Mesothelial cell of epicardium (in vitro differentiated cells): ENCODE data around the gene TNFAIP1. TPM values are rescaled to one million over a fixed set of nuclear protein-coding genes. Genes with fewer than 3 reads are reported as not detected.
"Not testable (repeated sequence)": the region's sequence is repeated elsewhere in the genome, so short reads cannot be mapped to it uniquely, and the experiment has no call there.

ENCODE experiments used
- DNase-seq, 2 experiments: peaks; one replicate each; pipeline ENCODE4 v3.0.0; 2021; ENCODE audit warnings: low spot score in 2 of 2; ENCODE audit not compliant: unreplicated experiment in 2 of 2
- H3K27ac Mint-ChIP-seq: 2 replicates; pipeline ENCODE4 v1.8.0; 2021; ENCODE audit warnings: mixed read lengths
- H3K27me3 Mint-ChIP-seq: 2 replicates; pipeline ENCODE4 v1.8.0; 2021; ENCODE audit warnings: low read depth, mixed read lengths
- H3K36me3 Mint-ChIP-seq: 2 replicates; pipeline ENCODE4 v1.8.0; 2021; ENCODE audit warnings: mixed read lengths
- H3K4me1 Mint-ChIP-seq: 2 replicates; pipeline ENCODE4 v1.8.0; 2021; ENCODE audit warnings: mixed read lengths
- H3K4me3 Mint-ChIP-seq: 2 replicates; pipeline ENCODE4 v1.8.0; 2021; ENCODE audit warnings: mild to moderate bottlenecking, moderate library complexity, mixed read lengths
- H3K9me3 Mint-ChIP-seq: 2 replicates; pipeline ENCODE4 v1.8.0; 2021; ENCODE audit warnings: mixed read lengths
- total RNA-seq: library from RNA; stranded (reverse); gene quantifications from 3 replicates; pipeline ENCODE4 v1.2.1, GENCODE V29; 2021
- TF ChIP-seq, protein P1 (sequence below): fragments of 200-600 bp; sonication (generic); IDR thresholded peaks from one replicate; pipeline ENCODE4 v1.5.0; 2021; ENCODE audit warnings: antibody characterized with exemption; ENCODE audit not compliant: unreplicated experiment

The TNFAIP1 gene
- total RNA-seq, 1 donor from 2014 or later: 41.8 TPM

DNA sequence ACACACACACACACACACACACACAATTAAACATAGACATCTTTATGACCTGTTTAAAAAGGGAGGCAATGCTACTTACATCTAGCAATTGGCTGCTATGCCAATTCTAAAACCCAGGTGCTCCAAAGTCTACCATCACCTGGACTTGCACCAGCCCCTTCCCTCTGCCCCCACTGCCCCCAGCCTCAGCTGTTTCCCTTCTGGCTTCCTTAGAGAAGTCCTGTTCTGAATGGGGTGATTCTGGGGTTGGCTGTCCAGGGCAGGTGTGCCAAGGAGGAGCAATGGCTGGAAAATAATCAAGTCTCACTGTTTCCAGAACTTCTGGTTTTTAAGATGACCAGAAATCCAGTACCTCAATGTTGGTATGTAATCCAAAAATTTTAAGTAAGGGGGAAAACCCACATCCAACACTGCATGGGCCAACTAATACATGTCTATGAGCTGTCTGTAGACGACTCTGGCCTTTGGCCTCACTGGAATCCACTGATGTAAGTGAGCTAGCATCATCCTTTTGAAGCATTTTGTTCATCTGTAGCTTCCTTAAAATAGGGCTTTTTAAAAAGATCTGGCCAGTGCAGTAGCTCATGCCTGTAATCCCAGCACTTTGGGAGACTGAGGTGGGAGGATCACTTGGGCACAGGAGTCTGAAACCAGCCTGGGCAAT is 2.3 kb upstream of the TNFAIP1 start:
- Mint-ChIP-seq H3K27ac (peak overlapping the region; percentile 100), H3K4me1 (peaks cover 31% of the 10 kb centered on the region), H3K9me3 (no peaks in the 10 kb centered on the region), H3K36me3 (peaks cover 3% of the 10 kb centered on the region), H3K4me3 (peak overlapping the region; percentile 99), H3K27me3 (no peaks in the 10 kb centered on the region)
- TF ChIP-seq, protein P1, sequence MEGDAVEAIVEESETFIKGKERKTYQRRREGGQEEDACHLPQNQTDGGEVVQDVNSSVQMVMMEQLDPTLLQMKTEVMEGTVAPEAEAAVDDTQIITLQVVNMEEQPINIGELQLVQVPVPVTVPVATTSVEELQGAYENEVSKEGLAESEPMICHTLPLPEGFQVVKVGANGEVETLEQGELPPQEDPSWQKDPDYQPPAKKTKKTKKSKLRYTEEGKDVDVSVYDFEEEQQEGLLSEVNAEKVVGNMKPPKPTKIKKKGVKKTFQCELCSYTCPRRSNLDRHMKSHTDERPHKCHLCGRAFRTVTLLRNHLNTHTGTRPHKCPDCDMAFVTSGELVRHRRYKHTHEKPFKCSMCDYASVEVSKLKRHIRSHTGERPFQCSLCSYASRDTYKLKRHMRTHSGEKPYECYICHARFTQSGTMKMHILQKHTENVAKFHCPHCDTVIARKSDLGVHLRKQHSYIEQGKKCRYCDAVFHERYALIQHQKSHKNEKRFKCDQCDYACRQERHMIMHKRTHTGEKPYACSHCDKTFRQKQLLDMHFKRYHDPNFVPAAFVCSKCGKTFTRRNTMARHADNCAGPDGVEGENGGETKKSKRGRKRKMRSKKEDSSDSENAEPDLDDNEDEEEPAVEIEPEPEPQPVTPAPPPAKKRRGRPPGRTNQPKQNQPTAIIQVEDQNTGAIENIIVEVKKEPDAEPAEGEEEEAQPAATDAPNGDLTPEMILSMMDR: no peak
- no peak for DNase-seq

DNA sequence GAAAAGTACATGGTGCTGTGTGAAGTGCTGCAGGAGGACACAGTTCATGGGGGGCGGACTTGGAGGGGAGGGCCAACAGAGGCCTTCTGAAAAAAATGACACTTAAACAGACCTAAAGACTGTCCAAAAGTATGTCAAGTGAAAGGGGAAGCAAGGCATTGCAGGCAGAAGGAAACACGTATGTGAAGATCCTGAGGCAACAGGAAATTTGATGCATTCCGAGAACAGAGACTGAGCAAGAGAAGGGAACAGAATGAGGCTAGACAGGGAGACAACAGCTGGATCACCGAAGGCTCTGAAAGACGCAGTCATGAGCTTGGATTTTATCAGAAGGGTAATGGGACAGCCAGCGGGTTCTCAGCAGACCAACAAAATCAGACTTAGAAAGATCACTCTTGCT is 1.4 kb upstream of the TNFAIP1 start:
- Mint-ChIP-seq H3K4me3 (peak overlapping the region; percentile 99), H3K36me3 (no peaks in the 10 kb centered on the region), H3K27ac (peak overlapping the region; percentile 100), H3K9me3 (no peaks in the 10 kb centered on the region), H3K27me3 (no peaks in the 10 kb centered on the region), H3K4me1 (peaks cover 31% of the 10 kb centered on the region)
- DNase-seq: no peak
- TF ChIP-seq, protein P1: no peak

DNA sequence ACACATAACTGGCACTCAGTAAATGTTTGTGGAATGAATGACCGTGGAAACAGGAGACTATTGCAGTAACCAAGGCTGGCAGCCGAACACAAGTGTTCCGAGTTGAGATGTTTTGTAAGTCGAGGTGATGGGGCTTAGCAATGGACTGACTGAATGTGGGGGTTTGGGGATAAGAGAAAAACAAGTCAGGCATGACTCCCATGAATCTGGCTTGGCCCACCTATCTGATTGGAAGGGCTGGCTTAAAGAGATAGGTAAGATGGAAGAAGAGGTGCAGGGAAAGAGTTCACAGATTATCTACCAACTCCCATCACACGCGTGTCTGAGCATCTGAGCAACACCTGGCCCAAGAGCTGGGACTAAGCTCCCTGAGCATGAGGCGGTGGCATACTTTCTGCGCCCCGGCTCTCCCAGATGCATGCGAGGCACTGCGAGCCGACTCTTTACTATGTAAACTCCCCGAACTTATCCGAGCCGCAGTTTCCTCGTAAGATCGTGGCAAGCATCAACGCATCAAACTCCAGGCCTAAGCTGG is 828 bp upstream of the TNFAIP1 start:
- TF ChIP-seq, protein P1: no peak
- Mint-ChIP-seq H3K4me1 (peaks cover 31% of the 10 kb centered on the region), H3K27me3 (no peaks in the 10 kb centered on the region), H3K4me3 (peak overlapping the region; percentile 99), H3K36me3 (no peaks in the 10 kb centered on the region), H3K9me3 (no peaks in the 10 kb centered on the region), H3K27ac (peak overlapping the region; percentile 100)
- no peak for DNase-seq

DNA sequence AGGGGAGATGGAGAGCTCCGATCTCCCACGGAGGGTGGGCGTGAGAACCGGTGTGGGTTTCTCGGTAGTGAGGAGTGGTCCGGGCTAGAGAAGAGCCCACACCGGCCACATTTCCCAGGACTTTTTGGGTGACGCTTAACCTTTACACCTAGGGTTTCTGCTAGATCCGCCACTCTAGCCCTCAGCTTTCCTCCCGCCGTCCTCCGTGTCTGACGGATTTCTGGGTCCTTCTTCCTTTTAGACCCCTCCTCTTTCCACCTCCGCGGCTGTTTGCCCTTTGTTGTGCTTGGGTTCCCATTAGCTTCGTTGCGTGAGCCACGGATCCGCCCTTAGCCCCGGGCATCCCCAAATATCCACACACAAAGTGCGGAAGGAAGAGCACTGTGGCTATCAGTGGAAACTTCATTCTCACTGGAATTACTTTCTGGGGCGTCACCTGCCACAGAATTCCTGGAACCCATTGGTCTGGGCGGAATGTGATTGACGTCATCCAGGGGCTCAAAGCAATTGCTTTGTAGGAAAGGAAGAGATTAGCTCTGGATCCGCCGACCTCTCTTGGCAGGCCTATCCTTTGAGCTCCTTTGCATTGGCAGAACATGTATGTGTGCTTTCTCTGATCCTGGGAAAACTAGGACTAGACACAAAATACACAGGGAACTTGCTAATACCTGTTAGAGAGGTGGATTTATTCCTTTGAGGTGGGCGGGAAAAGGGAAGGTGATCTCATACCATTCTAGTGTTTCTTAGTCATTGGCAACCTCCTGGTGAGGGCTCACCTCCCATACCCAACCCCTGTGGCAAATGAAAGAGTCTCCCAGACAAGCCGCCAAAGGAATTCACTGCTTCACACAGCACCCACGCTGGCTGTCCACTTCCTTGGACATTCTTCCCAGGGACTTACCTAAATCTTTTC is 654 bp downstream of the TNFAIP1 start:
- DNase-seq: peak; percentile 52 to 70
- Mint-ChIP-seq H3K4me1 (peaks cover 31% of the 10 kb centered on the region), H3K27ac (peak overlapping the region; percentile 100), H3K36me3 (peaks cover 4% of the 10 kb centered on the region), H3K27me3 (no peaks in the 10 kb centered on the region), H3K4me3 (peak overlapping the region; percentile 99), H3K9me3 (no peaks in the 10 kb centered on the region)
- TF ChIP-seq, protein P1: no peak

DNA sequence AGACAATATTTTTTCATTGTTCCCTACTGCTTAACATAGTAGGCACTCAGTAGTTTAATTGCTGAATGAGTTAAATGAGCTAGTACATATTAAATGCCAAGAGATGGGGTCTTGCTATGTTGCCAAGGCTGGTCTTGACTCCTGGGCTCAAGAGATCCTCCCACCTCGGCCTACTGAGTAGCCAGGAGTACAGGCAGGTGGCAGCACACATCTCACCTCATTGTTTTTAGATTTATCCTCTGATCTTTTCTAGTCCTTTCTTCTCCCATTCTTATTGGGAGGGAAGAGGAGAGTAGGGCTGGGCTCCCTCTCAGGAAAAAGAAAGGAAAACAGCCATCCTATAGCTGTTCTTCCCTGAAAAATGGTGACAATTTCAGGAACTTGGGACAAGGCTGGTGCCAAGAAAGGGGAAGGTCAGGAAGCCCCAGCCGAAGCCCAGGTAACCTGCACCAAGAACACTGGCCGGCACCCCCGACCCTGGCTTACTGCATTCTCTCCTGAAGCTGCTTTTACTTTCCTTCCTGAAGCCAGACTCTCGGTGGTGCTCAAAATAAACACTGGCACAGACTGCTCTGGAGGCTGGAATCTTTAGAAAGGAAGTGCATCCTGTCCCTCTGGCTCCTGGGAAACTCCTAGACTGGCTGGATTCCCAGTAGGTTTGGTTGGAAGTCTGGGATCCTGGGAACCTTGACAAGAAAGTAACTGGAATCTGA is 2.7 kb downstream of the TNFAIP1 start:
- Mint-ChIP-seq H3K27me3 (no peaks in the 10 kb centered on the region), H3K27ac (peak overlapping the region; percentile 84), H3K9me3 (no peaks in the 10 kb centered on the region), H3K4me3 (no peak overlapping the region), H3K36me3 (peaks cover 6% of the 10 kb centered on the region), H3K4me1 (peaks cover 31% of the 10 kb centered on the region)
- TF ChIP-seq, protein P1: no peak
- no peak for DNase-seq

DNA sequence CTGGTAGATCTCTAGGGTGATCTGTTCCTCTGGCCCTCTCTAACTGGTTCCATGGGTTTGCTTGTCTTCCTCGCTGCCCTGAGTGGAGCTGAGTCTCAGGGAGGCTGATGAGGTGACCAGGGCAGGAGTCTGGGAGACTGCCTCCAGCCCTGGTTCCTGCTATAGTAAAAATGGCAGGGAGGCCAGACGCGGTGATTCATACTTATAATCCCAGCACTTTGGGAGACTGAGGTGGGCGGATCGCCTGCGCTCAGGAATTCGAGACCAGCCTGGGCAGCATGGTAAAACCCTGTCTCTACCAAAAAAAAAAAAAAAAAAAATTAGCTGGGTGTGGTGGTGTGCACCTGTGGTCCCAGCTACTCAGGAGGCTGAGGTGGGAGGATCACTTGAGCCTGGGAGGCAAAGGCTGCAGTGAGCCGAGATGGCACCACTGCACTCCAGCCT is 3.2 kb downstream of the TNFAIP1 start:
- H3K9me3 Mint-ChIP-seq, DNase-seq, H3K27me3 Mint-ChIP-seq, H3K36me3 Mint-ChIP-seq, H3K4me3 Mint-ChIP-seq: not testable (repeated sequence)
- peak overlapping the region; percentile 84 for H3K27ac Mint-ChIP-seq
- H3K4me1 Mint-ChIP-seq: peaks cover 30% of the 10 kb centered on the region
